Tibial artery (tissue), 4 donors: ENCODE results near the gene SIPA1L3.

Experiments used
- DNase-seq, 2 donors: peaks; one replicate each; pipeline ENCODE4 v3.0.0-alpha.2; 2019
- H3K27ac ChIP-seq, 2 donors: fragments of 200-600 bp; sonication (generic) in 1 of 2; 1 replicate in 1 of 2; 2 replicates in 1 of 2; pipeline ENCODE4 v1.5.1; 2018 to 2019; ENCODE audit warnings: mild to moderate bottlenecking in 1 of 2
- H3K27me3 ChIP-seq, 2 donors: fragments of 200-600 bp; sonication (generic) in 1 of 2; one replicate each; pipeline versions ENCODE4 v1.5.1 to v1.6.0; 2016 to 2019
- H3K36me3 ChIP-seq, 3 donors: fragments of 200-600 bp; sonication (generic) in 2 of 3; one replicate each; pipeline ENCODE4 v1.5.1; 2016 to 2019; ENCODE audit warnings: mild to moderate bottlenecking in 2 of 3
- H3K4me1 ChIP-seq, 4 donors: fragments of 200-600 bp; sonication (generic) in 2 of 4; 1 replicate in 3 of 4; 2 replicates in 1 of 4; pipeline ENCODE4 v1.5.1; 2016 to 2019
- H3K4me3 ChIP-seq, 2 donors: fragments of 200-600 bp; sonication (generic) in 1 of 2; 1 replicate in 1 of 2; 2 replicates in 1 of 2; pipeline ENCODE4 v1.5.1; 2018 to 2019; ENCODE audit warnings: mild to moderate bottlenecking in 2 of 2
- H3K9me3 ChIP-seq, 3 donors: fragments of 200-600 bp; sonication (generic) in 1 of 3; one replicate each; pipeline ENCODE4 v1.5.1; 2016 to 2019
- intact Hi-C: fragments of 100-400 bp; cut with DNase I; formaldehyde crosslinking; loops from one replicate; pipeline ENCODE4 v1.15.0; 2023; ENCODE audit warnings: low total_unique reads
- TF ChIP-seq, protein P1 (sequence below), 2 experiments: fragments of 200-600 bp in 1 of 2; fragments of 450-650 bp in 1 of 2; IDR thresholded peaks; one replicate each; pipeline ENCODE4 v1.5.1; 2017 to 2019; ENCODE audit warnings: antibody characterized with exemption in 2 of 2, mild to moderate bottlenecking in 1 of 2, moderate library complexity in 1 of 2

SIPA1L3 gene

DNA sequence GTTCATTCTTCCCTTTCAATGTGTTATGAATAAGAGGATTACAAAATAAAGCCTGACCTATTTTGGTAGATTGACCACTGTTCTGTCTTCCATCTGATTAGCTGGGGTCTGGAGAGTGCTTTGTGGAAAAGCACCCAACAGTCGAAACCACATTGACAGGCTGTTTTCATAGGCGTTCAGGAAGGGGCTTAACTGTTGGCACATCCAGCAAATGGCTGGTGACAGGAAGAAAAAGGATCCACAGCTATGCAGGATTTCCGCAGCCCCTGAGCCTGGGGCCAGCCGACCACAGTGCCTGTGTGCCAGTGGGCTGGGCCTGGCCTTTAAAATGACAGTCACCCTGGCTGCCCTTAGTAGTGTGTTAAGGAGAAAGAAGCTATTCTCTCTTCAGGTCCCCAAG lies 113.3 kb downstream of the SIPA1L3 start:
- no peak overlapping the region for H3K27ac ChIP-seq
- TF ChIP-seq, protein P1, sequence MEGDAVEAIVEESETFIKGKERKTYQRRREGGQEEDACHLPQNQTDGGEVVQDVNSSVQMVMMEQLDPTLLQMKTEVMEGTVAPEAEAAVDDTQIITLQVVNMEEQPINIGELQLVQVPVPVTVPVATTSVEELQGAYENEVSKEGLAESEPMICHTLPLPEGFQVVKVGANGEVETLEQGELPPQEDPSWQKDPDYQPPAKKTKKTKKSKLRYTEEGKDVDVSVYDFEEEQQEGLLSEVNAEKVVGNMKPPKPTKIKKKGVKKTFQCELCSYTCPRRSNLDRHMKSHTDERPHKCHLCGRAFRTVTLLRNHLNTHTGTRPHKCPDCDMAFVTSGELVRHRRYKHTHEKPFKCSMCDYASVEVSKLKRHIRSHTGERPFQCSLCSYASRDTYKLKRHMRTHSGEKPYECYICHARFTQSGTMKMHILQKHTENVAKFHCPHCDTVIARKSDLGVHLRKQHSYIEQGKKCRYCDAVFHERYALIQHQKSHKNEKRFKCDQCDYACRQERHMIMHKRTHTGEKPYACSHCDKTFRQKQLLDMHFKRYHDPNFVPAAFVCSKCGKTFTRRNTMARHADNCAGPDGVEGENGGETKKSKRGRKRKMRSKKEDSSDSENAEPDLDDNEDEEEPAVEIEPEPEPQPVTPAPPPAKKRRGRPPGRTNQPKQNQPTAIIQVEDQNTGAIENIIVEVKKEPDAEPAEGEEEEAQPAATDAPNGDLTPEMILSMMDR (IDR thresholded peaks at IDR 0.05) = no peak

DNA sequence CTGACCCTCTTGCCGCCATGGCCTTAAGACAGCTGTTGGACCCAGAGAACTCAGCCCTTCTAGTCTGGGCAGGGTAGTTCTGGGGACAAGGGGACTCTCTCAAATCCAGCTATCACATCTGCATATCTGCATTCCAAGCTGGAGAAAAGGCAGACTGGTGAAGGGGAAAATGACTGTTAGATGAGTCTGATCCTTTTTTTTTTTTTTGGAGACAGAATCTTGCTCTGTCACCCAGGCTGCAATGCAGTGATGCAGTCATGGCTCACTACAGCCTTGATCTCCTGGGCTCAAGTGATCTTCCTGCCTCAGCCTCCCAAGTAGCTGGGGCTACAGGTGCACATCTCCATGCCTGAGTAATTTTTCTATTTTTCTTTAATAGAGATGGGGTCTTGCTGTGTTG lies 114.3 kb downstream of the SIPA1L3 start:
- Histone ChIP-seq H3K36me3 (no peaks in the 10 kb centered on the region), H3K4me1 (peaks cover 0 to 4% (median 0%) of the 10 kb centered on the region in 4 donors), H3K27me3 (no peaks in the 10 kb centered on the region), H3K4me3 (no peak overlapping the region), H3K9me3 (no peaks in the 10 kb centered on the region), H3K27ac (no peak overlapping the region)
- TF ChIP-seq, protein P1 (IDR thresholded peaks at IDR 0.05) = no peak
- intact Hi-C loops = no loop called here
- no peak for DNase-seq

More for the DNA sequence above, 113.3 kb downstream of the SIPA1L3 start:
- Histone ChIP-seq H3K4me1 (peaks cover 0 to 4% (median 0%) of the 10 kb centered on the region in 4 donors), H3K9me3 (no peaks in the 10 kb centered on the region), H3K4me3 (no peak overlapping the region), H3K36me3 (no peaks in the 10 kb centered on the region), H3K27me3 (no peaks in the 10 kb centered on the region)
- DNase-seq = no peak
- intact Hi-C loops = no loop called here

DNA sequence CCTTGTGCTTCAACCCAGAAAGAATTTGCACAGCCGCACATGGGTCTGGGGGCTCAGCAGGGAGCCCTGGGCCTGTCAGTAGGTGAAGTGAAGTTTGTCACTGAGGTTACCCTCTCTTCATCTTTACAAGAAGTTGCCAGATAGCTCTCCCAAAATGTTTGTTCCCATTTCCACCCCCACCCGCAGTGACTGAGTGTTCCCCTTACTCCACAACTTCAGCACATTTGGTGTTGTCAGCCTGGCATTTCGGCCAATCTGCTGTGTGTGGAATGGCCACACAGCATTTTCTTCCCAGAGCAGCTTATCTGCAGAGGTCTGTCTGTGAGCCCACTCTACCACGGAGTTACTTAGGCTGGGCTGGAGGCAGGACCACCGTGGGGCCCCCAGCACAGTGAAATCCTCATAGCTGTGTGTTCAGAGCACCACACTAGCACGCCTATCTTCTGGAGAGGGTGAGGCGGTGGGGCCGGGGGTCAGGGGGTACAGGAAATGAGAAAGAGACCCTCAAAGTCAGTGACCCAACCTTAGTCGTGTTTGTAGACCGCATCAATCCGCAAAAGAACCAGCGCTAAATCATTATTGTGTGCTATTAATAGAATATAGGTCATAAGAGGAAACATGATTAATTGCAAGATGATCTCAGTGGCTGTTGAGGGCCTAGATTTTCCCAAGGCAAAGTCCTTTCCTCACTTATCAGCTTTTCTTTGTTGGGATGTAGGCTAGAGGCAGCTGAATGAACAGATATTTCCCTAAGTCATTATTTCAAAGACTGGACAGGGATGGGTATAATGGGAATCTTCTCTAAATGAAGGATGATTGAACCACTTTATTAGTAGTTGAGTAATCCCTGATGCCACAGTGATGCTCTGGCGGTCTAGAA lies 116.0 kb downstream of the SIPA1L3 start:
- Histone ChIP-seq H3K27me3 (no peaks in the 10 kb centered on the region), H3K9me3 (no peaks in the 10 kb centered on the region), H3K4me1 (peaks cover 0 to 4% (median 0%) of the 10 kb centered on the region in 4 donors), H3K27ac (no peak overlapping the region), H3K36me3 (no peaks in the 10 kb centered on the region), H3K4me3 (no peak overlapping the region)
- no peak for DNase-seq
- TF ChIP-seq, protein P1 (IDR thresholded peaks at IDR 0.05) = no peak
- intact Hi-C loops = no loop called here

DNA sequence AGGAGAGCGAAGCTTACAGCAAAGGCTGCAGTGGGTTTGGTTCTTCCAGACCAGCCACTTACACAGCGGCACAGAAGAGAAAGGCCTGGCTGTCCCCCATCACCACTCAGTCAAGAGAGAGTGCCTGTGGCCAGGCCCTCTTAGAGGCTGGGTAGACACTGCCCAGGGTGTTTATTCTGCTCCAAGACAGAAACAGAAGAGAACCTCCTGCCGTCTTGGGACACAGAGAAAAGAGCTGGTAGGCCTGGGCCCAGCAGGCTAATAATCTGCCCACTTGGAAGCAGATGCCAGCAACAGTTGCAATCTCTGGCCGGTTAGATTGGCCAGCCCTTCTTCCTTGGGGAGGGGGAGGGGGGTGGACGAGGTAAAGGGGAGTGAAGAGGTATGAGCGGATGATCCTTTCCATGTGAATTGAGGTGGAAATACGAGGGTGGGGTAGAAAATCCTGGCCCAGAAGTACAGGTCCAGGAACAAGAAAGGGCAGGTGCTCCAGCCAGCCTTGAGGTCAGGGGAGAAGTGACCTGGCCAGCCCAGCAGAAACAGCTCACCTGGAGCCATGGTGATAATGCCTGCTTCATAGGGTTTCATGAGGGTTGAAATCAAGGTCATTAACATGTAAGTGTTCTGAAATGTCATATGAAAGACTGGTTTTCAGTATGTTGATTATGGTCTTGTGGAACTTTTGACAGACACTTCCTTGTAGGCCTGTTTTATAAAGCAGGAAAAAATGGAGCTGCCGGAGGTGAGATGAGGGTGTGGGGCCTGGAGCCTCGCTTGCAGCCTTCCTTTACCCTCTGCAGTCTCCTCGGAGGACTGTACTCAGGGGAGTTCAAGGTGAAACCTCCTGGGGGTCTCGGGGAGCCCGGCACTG lies 116.9 kb downstream of the SIPA1L3 start:
- H3K4me1 ChIP-seq = peaks cover 0 to 5% (median 0%) of the 10 kb centered on the region in 4 donors
- no peak for DNase-seq
- intact Hi-C loops = no loop called here
- no peak overlapping the region for H3K4me3 ChIP-seq
- no peaks in the 10 kb centered on the region for H3K9me3 ChIP-seq
- H3K36me3 ChIP-seq = no peaks in the 10 kb centered on the region
- H3K27ac ChIP-seq = no peak overlapping the region
- H3K27me3 ChIP-seq = no peaks in the 10 kb centered on the region
- TF ChIP-seq, protein P1 (IDR thresholded peaks at IDR 0.05) = no peak

DNA sequence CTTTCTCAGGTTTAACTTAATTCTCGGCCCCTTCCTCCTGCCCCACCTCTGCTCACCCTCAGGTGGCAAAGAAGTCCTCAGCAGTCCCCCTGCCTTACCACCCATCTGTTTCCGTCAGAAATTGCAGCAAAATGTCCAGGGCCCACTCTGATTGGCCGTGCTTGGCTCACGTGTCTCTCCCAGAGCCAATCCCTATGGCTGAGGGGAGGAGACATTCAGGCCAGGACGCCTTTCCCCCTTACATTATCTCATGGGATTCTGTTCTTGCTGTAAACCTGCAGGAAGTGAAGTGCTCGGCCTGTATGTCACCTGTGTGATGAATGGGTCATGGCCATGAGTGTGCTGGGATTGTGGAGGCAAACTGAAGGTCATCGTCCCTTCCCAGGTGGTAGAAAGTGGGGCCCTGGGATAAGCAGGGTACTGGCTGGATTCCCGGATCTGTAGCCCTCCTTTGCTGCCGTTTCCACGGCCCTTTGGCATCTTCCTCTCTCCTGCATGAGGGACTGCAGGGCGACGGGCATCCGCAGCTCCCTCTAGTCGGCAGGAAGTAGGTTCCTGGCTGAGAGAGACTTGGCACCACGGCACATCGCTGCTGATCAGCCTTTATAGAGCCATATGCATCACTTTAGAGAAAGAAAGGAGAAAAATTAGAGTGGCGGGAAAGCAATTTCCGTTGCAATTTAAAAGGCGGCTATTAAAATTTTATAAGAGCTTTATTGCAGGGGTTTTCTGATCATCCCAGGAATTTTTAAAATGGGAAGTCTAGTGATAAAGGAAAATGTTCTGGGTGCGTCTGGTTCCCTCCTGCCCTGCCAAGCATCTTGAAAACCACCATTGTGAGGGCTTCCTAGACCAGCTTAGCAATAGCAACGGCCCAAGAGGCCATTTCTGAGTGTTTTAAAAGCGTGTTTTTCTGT lies 118.2 kb downstream of the SIPA1L3 start:
- DNase-seq = no peak
- H3K27ac ChIP-seq = no peak overlapping the region
- peaks cover 0 to 5% (median 0%) of the 10 kb centered on the region in 3 donors for H3K36me3 ChIP-seq
- no peaks in the 10 kb centered on the region for H3K27me3 ChIP-seq
- H3K4me1 ChIP-seq = peaks cover 0 to 7% (median 0%) of the 10 kb centered on the region in 4 donors
- H3K4me3 ChIP-seq = no peak overlapping the region
- TF ChIP-seq, protein P1 (IDR thresholded peaks at IDR 0.05) = no peak
- H3K9me3 ChIP-seq = no peaks in the 10 kb centered on the region
- intact Hi-C loops = no loop called here
